Epithelial cell of esophagus (primary cell): ENCODE data around the gene HACD2.

Source experiments
- DNase-seq: peaks from one replicate; pipeline ENCODE4 v3.0.0; 2010; ENCODE audit warnings: low read depth
- H3K4me3 ChIP-seq: 2 replicates; pipeline ENCODE4 v1.5.1; 2011; ENCODE audit warnings: mild to moderate bottlenecking, low read length, control low read depth
- CTCF ChIP-seq: IDR thresholded peaks from 2 replicates; pipeline ENCODE4 v1.5.1; 2011; ENCODE audit warnings: low read depth, mild to moderate bottlenecking, low read length, control low read depth, inconsistent platforms; ENCODE audit not compliant: insufficient read depth; ENCODE audit errors: missing control alignments

Gene HACD2

GRCh38 chr3:123446610-123447109 is 138.2 kb downstream of the HACD2 start:
- no peak overlapping the region for H3K4me3 ChIP-seq
- TF ChIP-seq CTCF: no peak
- no peak for DNase-seq

- H3K4me3 ChIP-seq: no peak overlapping the region
- DNase-seq: no peak
- no peak for TF ChIP-seq CTCF
Observed at GRCh38 chr3:123446210-123446609, 138.6 kb downstream of the HACD2 start.

GRCh38 chr3:123445702-123446101 is 139.2 kb downstream of the HACD2 start:
- H3K4me3 ChIP-seq: no peak overlapping the region
- no peak for TF ChIP-seq CTCF
- no peak for DNase-seq

- H3K4me3 ChIP-seq: no peak overlapping the region
- TF ChIP-seq CTCF: no peak
- no peak for DNase-seq
Observed at GRCh38 chr3:123444744-123445143, 140.1 kb downstream of the HACD2 start.

- DNase-seq: no peak
- no peak overlapping the region for H3K4me3 ChIP-seq
- TF ChIP-seq CTCF: no peak
Observed at GRCh38 chr3:123444023-123444422, 140.8 kb downstream of the HACD2 start.

GRCh38 chr3:123442908-123443307 is 141.9 kb downstream of the HACD2 start:
- H3K4me3 ChIP-seq: no peak overlapping the region
- TF ChIP-seq CTCF: no peak

GRCh38 chr3:123442125-123442524 is 142.7 kb downstream of the HACD2 start:
- TF ChIP-seq CTCF: no peak
- no peak overlapping the region for H3K4me3 ChIP-seq
- no peak for DNase-seq

More at GRCh38 chr3:123442908-123443307, 141.9 kb downstream of the HACD2 start:
- DNase-seq: no peak
